GM12878 (cell line): ENCODE measurements around the gene ART3.

Source experiments
- CBX5 ChIP-seq: sonication (generic); IDR thresholded peaks from 2 replicates; pipeline ENCODE4 v1.6.1; 2016; ENCODE audit warnings: low read depth, moderate library complexity, mild to moderate bottlenecking, inconsistent platforms
- RB1 ChIP-seq: fragments of 450-650 bp; formaldehyde crosslinking; IDR thresholded peaks from 2 replicates; pipeline ENCODE4 v1.6.1; 2017; ENCODE audit warnings: mild to moderate bottlenecking, borderline replicate concordance

- no peak for TF ChIP-seq CBX5
- no peak for TF ChIP-seq RB1
Measured at GRCh38 chr4:76127754-76128153, 53.2 kb downstream of the ART3 start.
